Suppressor macrophage treated with lipopolysaccharide for 4 hours (primary cell): ENCODE data around the gene LST1.

Experiments used
- DNase-seq: peaks from one replicate; pipeline ENCODE4 v3.0.0-alpha.2; 2020

LST1 gene

DNA sequence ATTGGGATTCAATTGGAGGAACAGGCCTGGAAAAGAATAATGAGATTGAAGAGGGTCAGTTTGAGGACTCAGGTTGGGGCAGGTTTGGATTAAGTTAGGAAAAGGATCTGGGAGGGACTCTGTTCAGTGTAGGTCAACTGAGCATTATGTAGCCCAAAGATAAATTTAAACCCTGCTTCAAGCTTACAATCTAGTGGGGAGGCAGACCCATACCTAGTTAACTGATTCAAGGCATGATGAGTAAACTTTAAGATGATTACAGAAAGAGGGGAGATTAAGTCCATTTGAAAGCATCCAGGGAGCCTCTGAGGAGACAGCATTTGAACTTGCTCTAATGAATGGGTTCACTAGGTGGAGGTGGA, 25.4 kb upstream of the LST1 start:
- DNase-seq: no peak

DNA sequence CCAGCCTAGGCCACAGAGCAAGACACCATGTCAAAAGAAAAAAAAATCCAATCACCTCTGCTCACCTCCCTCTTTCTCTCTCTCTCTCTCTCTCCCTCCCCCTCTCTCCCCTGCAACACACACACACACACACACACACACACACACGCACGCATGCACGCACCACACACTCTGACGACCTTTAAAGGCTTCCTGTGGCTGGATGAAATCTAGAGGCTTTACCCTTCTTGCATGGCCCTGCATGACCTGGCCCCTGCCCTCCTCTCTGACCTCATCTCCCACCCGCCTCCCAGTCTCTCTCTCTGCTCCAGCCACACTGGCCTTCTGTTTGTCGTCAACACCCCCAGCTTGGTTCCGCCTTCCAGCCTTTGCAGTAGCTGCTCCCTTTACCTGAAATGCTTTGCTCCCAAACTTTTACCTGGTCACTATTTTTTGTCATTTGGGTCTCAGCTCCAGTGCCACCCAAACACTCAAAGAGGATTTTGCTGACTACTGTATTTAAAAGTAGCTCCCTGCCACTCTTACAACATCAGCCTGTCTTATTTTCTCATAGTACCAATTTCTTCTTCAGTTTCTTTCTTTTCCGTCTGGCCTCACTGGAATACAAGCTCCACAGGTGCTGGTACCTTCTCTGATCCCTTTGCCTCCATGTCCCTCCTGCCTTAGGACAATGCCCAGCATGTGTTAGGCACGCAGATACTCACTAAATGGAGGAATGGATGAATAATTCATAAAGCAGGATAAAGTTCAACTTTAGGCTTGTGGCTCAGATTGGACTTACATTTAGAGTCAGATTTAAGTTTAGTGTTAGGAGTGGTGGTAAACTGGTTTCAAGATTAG, 18.3 kb upstream of the LST1 start:
- DNase-seq: peak; percentile 77

DNA sequence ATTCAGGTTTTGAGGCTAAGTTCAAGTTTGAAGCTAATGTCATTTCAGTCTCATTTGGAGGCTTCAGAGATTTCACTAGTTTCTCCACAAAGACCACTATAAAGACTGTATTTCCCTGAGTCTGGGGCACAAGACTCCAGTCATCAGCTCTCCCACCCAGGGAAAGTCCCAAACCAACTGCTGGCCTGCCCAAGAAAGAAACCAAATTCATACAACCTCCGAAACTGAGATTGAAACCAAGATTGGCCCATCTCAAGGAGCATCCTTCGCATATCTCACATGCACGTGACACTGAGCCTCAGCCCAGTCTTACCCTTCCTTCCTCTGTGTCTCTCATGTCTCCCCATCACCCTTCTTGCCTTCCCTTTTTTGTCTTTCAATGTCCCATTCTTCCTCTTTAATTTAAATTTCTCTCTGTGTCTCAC, 17.5 kb upstream of the LST1 start:
- DNase-seq: peak; percentile 96

DNA sequence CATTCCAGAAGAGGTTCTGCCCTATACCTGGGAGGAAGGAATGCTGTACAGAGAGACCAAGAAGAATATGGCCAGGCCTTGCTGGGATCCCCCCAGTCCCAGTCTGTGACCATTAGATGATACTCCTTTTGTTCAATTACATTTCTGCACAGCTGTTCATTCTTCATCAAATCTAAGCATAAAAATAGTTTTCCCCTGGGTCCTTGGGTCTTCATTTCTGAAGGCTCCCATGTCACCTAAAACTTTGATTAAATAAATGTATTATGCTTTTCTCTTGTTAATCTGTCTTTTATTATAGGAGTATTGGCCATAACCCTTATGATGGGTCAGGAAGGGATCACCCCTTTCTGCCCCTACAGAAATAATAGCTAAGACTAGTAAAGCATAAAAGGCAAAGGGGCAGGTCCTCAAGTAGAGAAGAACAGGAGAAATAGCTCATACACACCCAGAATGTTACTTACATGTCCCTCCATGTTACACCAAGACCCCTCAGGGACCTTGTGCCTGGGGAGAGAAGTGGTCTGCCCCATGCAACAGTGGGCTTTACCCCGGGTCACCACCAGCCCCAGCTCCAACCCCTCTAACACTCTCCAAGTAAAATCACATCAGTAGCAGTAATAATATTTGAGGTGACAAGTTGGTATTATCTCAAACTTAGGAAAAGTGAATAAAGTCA, 16.1 kb upstream of the LST1 start:
- no peak for DNase-seq

DNA sequence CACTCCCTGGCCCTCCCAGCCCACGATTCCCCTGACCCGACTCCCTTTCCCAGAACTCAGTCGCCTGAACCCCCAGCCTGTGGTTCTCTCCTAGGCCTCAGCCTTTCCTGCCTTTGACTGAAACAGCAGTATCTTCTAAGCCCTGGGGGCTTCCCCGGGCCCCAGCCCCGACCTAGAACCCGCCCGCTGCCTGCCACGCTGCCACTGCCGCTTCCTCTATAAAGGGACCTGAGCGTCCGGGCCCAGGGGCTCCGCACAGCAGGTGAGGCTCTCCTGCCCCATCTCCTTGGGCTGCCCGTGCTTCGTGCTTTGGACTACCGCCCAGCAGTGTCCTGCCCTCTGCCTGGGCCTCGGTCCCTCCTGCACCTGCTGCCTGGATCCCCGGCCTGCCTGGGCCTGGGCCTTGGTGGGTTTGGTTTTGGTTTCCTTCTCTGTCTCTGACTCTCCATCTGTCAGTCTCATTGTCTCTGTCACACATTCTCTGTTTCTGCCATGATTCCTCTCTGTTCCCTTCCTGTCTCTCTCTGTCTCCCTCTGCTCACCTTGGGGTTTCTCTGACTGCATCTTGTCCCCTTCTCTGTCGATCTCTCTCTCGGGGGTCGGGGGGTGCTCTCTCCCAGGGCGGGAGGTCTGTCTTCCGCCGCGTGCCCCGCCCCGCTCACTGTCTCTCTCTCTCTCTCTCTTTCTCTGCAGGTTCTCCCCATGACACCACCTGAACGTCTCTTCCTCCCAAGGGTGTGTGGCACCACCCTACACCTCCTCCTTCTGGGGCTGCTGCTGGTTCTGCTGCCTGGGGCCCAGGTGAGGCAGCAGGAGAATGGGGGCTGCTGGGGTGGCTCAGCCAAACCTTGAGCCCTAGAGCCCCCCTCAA, 13.8 kb upstream of the LST1 start, which contains the start of gene LTA:
TSS of gene LTA (plus strand) at position 249 of the 871 bp plus-strand sequence. CDS start at position 703, 454 bp downstream.
- DNase-seq: no peak

DNA sequence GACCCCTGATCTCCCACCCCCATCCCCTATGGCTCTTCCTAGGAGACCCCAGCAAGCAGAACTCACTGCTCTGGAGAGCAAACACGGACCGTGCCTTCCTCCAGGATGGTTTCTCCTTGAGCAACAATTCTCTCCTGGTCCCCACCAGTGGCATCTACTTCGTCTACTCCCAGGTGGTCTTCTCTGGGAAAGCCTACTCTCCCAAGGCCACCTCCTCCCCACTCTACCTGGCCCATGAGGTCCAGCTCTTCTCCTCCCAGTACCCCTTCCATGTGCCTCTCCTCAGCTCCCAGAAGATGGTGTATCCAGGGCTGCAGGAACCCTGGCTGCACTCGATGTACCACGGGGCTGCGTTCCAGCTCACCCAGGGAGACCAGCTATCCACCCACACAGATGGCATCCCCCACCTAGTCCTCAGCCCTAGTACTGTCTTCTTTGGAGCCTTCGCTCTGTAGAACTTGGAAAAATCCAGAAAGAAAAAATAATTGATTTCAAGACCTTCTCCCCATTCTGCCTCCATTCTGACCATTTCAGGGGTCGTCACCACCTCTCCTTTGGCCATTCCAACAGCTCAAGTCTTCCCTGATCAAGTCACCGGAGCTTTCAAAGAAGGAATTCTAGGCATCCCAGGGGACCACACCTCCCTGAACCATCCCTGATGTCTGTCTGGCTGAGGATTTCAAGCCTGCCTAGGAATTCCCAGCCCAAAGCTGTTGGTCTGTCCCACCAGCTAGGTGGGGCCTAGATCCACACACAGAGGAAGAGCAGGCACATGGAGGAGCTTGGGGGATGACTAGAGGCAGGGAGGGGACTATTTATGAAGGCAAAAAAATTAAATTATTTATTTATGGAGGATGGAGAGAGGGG, 12.6 kb upstream of the LST1 start:
- DNase-seq: no peak

DNA sequence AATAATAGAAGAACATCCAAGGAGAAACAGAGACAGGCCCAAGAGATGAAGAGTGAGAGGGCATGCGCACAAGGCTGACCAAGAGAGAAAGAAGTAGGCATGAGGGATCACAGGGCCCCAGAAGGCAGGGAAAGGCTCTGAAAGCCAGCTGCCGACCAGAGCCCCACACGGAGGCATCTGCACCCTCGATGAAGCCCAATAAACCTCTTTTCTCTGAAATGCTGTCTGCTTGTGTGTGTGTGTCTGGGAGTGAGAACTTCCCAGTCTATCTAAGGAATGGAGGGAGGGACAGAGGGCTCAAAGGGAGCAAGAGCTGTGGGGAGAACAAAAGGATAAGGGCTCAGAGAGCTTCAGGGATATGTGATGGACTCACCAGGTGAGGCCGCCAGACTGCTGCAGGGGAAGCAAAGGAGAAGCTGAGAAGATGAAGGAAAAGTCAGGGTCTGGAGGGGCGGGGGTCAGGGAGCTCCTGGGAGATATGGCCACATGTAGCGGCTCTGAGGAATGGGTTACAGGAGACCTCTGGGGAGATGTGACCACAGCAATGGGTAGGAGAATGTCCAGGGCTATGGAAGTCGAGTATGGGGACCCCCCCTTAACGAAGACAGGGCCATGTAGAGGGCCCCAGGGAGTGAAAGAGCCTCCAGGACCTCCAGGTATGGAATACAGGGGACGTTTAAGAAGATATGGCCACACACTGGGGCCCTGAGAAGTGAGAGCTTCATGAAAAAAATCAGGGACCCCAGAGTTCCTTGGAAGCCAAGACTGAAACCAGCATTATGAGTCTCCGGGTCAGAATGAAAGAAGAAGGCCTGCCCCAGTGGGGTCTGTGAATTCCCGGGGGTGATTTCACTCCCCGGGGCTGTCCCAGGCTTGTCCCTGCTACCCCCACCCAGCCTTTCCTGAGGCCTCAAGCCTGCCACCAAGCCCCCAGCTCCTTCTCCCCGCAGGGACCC, 11.7 kb upstream of the LST1 start:
- peak; percentile 63 for DNase-seq

DNA sequence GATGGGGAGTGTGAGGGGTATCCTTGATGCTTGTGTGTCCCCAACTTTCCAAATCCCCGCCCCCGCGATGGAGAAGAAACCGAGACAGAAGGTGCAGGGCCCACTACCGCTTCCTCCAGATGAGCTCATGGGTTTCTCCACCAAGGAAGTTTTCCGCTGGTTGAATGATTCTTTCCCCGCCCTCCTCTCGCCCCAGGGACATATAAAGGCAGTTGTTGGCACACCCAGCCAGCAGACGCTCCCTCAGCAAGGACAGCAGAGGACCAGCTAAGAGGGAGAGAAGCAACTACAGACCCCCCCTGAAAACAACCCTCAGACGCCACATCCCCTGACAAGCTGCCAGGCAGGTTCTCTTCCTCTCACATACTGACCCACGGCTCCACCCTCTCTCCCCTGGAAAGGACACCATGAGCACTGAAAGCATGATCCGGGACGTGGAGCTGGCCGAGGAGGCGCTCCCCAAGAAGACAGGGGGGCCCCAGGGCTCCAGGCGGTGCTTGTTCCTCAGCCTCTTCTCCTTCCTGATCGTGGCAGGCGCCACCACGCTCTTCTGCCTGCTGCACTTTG, 10.7 kb upstream of the LST1 start, which contains the start of gene TNF:
TSS of gene TNF (plus strand) at position 231 of the 567 bp plus-strand sequence. CDS start at position 408, 177 bp downstream.
- DNase-seq: peak; percentile 97

DNA sequence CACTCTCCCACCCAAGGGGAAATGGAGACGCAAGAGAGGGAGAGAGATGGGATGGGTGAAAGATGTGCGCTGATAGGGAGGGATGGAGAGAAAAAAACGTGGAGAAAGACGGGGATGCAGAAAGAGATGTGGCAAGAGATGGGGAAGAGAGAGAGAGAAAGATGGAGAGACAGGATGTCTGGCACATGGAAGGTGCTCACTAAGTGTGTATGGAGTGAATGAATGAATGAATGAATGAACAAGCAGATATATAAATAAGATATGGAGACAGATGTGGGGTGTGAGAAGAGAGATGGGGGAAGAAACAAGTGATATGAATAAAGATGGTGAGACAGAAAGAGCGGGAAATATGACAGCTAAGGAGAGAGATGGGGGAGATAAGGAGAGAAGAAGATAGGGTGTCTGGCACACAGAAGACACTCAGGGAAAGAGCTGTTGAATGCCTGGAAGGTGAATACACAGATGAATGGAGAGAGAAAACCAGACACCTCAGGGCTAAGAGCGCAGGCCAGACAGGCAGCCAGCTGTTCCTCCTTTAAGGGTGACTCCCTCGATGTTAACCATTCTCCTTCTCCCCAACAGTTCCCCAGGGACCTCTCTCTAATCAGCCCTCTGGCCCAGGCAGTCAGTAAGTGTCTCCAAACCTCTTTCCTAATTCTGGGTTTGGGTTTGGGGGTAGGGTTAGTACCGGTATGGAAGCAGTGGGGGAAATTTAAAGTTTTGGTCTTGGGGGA, 10.0 kb upstream of the LST1 start:
- DNase-seq: no peak

DNA sequence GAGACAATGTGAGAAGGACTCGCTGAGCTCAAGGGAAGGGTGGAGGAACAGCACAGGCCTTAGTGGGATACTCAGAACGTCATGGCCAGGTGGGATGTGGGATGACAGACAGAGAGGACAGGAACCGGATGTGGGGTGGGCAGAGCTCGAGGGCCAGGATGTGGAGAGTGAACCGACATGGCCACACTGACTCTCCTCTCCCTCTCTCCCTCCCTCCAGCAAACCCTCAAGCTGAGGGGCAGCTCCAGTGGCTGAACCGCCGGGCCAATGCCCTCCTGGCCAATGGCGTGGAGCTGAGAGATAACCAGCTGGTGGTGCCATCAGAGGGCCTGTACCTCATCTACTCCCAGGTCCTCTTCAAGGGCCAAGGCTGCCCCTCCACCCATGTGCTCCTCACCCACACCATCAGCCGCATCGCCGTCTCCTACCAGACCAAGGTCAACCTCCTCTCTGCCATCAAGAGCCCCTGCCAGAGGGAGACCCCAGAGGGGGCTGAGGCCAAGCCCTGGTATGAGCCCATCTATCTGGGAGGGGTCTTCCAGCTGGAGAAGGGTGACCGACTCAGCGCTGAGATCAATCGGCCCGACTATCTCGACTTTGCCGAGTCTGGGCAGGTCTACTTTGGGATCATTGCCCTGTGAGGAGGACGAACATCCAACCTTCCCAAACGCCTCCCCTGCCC, 9.0 kb upstream of the LST1 start:
- DNase-seq: no peak

DNA sequence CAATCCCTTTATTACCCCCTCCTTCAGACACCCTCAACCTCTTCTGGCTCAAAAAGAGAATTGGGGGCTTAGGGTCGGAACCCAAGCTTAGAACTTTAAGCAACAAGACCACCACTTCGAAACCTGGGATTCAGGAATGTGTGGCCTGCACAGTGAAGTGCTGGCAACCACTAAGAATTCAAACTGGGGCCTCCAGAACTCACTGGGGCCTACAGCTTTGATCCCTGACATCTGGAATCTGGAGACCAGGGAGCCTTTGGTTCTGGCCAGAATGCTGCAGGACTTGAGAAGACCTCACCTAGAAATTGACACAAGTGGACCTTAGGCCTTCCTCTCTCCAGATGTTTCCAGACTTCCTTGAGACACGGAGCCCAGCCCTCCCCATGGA, 8.5 kb upstream of the LST1 start:
- DNase-seq: no peak

DNA sequence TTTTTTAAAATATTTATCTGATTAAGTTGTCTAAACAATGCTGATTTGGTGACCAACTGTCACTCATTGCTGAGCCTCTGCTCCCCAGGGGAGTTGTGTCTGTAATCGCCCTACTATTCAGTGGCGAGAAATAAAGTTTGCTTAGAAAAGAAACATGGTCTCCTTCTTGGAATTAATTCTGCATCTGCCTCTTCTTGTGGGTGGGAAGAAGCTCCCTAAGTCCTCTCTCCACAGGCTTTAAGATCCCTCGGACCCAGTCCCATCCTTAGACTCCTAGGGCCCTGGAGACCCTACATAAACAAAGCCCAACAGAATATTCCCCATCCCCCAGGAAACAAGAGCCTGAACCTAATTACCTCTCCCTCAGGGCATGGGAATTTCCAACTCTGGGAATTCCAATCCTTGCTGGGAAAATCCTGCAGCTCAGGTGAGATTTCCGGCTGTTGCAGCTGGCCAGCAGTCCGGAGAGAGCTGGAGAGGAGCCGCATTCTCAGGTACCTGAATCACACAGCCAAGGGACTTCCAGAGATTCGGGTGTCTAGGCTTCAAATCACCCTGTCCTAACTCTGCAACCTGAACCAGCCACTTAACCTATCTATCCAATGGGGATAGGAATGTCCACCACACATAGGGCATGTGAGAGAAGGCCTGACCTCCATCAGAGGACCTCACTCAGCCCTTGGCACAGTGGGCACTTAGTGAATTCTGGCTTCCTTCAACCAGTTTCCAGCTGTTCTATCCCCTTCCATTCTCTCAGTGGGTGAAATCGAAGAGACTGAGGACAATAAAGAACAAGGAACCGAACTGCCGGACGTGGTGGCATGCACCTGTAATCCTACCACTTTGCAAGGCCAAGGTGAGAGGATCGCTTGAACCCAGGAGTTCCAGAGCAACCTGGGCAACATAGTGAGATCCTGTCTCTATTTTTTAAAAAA, 7.6 kb upstream of the LST1 start:
- DNase-seq: no peak

DNA sequence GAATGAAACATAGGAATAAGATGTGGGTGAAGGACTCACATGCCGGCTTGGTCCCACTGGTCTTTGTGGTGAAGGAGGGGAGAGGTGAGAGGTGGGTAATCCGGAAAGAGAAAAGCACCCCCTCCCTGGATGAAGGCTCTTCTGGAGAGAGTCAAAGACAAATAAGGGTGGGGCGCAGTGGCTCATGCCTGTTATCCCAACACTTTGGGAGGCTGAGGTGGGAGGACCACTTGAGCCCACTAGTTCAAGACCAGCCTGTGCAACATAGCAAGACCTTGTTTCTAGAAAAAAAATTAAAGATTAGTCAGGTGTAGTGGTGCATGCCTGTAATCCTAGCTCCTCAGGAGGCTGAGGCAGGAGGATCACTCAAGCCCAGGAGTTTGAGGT, 7.0 kb upstream of the LST1 start:
- DNase-seq: no peak

DNA sequence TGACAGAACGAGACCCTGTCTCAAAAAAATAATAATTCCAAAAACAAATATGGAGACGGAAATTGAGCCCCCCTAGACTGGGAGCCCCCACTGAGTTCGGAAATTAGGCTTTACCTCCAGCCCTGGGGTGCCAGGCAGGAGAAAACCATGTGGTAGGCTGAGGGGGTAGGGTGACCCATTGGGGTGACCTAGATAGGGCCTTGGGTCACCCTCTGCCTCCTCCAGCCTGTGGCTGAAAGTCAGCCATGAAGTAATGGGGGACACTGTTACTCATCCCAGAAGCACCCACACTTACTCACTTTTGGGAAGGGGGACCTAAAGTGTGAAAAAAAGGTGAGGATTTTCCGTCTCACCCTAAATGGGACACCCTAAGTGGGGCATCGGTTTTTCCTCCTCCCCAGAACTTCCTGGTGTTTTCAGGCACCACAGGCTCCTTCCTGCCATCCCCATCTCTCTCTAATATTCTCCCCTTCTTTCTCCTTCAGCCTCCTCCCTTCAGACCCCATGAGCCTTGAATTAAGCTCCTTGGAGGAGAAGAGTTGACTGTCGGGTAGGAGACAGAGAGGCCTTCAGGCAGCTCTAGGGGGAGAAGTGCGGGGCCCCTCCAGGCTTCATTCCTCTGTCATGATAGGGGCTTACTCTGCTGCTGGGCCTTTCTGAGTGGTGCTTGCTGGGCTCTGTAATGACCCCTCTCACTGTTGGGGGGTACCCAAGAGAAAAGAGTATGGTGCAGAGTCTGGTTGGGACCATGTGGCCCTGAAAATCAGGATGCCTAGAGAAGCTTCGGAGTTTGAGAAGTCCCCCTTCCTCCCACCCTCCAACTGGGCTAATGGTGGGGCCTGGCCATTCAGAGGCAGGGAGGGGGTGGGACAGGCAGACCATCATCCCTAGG, 6.3 kb upstream of the LST1 start:
- no peak for DNase-seq

DNA sequence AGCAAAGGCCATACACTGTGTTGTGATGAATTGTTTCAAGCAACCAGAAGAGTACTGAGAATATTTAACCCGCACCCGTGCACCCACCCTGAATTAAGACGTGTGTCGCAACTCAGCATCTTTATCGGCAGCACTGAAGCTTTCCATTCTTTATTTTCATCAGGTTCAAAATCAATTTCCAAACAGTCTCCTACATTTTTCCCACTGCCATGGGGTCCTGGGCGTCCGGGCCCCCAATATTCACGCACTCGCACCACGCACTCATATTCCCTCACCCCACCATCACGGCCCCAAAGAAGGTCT, 5.7 kb upstream of the LST1 start:
- no peak for DNase-seq

DNA sequence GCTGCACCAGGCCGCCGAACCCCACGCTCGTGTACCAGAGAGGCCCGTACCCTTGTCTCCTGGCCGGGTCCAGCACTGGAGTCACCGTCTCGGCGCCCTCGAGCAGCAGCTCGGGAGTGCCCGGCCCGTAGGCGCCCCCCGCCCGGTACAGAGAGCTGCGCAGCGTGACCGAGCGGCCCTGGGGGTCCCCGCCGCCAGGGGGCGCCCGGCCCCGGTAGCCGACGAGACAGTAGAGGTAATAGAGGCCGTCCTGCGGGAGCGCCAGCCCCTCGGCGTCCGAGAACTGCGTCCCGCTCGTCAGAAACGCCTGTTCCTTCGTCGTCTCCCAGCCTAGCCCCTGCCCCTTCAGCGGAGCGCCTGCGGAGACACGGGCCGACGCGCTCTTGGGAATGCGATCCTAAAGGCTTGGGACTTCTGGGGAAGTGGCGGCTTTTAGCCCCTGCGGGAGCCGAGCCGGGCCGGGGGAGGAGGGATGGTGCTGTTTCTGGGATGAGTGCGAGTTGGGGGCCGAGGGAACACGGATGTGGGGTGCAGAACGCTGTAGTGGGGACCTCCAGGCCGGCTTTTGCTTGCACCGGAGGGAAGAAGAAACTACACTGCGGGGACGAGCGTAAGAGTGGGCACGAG, 5.2 kb upstream of the LST1 start:
- peak; percentile 87 for DNase-seq
